GM19467 (cell line): ENCODE results near the gene UBE2D1.

ENCODE experiments used
- ATAC-seq: cut with Tn5 transposase; IDR thresholded peaks from one replicate; pipeline ENCODE4 v1.9.1; 2021; ENCODE audit warnings: mild to moderate bottlenecking, moderate library complexity; ENCODE audit not compliant: unreplicated experiment

The UBE2D1 gene

GRCh38 chr10:58336242-58336641, 1.4 kb downstream of the UBE2D1 start:
- no peak for ATAC-seq

DNA sequence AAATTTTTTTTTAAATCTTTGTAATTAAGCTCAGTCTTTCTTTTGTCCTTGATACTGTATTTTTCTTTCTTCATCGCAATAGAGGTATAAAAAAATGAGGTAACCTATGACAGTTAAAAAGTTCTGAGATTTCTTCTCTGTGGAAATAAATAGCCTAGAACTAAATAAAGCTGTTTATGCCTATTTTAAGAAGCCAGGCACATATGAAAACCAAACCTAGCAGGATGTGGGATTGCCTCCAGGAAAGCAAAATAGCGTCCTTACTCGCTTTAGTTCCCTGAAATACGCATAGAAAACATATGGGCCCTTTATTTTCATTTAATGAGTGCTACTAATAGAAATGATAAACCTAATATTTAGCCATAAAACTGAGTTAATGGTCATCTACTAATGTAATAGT, 6.6 kb downstream of the UBE2D1 start:
- no peak for ATAC-seq

DNA sequence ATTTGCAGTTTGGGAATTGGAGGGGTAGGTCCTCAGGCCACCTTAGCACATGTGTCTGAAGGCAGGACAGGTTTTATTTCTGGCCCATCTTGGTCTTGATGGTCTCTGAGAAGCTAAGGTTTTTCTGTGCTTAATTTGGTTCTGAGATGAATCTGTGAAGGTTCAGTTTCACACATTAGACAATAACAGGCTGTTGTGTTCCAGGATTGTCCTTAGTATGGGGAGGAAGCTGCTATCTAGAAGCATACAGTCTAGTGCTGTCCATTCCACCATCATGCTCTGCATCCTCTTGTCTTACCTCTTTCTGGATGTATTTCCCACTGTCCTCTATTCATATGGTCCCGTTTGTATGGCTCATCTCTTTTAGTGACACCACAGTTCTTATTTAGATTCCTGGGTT, 7.1 kb downstream of the UBE2D1 start:
- ATAC-seq = no peak

DNA sequence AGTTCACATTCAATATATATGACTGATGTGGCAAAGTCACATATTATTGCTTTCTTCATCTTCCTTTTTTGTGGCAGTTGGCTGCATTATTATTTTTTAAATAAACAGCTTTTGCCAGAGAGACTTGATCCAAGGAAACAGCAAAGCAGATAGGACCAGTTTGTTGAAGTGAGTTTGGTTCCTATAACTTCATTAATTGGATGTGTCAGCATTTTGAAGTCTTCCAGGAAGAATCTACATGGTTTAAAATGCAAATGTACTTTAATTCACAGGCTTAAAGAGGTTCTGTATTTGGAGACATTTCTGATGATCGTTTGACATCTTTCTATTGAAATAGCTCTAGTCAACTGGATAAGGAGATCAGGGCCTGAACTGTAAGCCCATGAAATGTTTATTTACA, 13.2 kb downstream of the UBE2D1 start:
- no peak for ATAC-seq

GRCh38 chr10:58348571-58349033, 13.8 kb downstream of the UBE2D1 start:
- no peak for ATAC-seq

DNA sequence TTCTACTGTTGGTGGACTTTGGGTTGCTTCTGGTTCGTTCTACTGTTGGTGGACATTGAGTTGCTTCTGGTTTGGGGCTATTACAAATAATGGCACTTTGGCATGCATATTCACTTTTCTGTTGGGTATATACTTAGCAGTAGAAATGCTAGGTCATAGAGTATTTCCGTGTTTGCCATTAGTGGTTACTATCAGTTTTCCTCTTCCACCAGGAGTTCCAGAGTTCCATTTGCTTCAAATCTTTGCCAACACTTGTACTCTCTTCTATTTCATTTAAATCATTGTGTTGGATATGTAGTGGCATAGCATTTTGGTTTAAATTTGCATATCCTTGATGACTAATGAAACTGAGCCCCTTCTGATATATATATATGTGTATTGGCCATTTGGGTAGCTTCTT, 15.2 kb downstream of the UBE2D1 start:
- no peak for ATAC-seq

DNA sequence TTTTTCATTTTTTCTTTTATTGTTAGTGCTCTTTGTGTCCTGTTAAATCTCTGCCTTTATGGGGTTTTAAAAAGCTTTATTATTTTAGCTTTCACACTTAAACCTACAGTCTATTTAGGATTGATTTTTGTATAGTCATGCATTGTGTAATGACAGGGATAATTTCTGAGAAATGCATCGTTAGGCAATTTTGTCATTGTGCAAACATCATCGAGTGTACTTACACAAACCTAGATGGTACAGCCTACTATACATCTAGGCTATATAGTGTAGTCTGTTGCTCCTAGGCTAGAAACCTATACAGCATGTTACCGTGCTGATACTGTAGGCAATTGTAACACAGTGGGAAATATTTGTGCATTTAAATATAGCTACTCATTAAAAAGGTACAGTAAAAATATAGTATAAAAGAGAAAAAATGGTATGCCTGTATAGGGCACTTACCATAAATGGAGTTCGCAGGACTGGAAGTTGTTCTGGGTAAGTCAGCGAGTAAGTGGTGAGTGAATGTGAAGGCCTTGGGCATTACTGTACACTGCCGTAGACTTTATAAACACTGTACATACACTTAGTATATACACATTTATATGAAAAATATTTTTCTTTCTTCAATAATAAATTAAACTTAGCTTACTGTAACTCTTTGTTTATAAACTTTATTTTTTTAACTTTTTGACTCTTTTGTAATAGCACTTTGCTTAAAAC, 16.0 kb downstream of the UBE2D1 start:
- ATAC-seq = no peak

DNA sequence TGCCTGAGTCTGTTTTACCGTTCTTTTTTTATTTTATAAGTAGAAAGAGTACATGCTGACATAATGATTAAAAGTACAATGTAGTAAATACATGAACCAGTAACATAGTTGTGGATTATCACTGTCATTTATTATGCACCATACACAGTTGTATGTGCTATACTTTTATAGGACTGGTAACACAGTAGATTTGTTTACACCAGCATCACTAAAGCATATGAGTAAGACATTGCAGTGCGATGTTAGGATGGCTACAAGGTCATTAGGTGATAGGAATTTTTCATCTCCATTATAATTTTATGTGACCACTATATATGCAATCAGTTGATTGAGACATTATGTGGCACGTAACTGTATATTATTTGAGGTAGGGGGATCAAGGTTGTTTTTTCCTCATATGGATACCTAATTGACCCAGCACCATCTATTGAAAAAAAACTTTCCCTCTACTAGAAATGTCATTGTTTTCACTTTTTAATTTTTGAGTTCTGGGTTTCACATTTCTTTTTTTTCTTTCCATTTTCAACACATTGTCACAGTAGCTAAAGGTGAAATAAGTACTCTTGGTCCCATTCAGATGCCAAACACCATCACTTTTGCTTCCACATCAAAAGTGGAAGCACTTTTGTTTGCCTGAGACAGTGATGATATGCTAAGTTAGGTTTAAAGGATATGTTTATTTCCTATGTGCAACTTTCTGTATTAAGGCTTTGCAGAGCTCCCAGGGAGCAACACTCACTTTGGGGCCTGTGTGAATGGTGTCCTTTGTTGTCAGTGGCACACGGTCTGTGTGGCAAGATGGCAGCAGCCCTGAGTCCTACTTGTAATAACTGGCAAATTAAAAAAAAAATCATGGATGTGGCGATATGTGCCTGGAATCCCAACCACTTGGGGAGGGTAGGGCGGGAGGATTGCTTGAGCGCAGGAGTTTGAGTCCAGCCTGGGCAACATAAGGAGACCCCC, 17.1 kb downstream of the UBE2D1 start:
- ATAC-seq = no peak

DNA sequence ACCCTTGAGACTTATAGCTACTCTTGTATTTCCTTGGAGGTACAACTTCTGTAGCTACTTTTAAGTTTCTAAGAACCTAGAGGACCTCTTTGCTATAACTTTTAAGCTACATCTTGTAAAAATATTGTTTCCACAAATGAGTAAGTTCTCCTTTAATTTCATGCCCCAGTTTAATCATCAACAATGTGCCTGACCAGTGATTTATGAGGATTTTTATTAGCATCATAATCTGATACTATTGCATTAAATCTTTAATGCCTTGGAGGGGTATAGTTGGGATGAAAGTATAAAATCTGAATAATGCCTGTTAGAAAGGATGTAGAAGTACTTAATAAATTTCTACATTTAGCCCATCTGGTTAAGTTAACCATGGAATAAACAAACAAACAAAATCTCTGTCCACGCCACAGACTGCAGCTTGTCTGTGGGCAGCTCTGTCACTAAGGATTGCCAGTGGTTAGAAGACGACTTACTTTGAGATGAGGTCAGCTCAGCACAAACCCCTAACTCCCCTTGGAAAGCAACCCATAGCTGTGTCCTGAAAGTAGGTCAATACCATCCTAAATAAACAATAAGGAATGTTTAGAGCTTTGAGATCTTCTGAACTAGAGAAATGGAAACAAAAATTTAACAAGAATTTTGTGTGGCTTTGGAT, 18.3 kb downstream of the UBE2D1 start:
- no peak for ATAC-seq

DNA sequence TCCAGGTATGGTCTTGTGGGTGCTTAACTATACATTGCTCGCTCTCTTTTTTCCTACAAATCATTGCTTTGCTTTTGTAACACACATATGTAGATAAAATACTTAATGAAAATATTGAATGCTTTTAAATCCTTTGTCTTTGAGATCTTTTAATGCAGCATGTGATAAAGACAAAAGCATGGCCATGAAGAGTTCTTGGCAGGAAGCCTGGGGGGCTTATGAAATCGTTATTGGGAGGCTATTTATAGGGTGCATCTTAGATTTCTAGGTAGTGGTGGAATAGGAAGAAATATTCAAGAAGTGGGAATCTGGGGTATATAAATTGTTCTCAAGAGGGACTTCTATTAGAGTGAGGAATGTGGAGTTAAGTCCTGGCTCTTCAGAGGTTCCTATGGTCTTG, 21.9 kb downstream of the UBE2D1 start:
- ATAC-seq = no peak

DNA sequence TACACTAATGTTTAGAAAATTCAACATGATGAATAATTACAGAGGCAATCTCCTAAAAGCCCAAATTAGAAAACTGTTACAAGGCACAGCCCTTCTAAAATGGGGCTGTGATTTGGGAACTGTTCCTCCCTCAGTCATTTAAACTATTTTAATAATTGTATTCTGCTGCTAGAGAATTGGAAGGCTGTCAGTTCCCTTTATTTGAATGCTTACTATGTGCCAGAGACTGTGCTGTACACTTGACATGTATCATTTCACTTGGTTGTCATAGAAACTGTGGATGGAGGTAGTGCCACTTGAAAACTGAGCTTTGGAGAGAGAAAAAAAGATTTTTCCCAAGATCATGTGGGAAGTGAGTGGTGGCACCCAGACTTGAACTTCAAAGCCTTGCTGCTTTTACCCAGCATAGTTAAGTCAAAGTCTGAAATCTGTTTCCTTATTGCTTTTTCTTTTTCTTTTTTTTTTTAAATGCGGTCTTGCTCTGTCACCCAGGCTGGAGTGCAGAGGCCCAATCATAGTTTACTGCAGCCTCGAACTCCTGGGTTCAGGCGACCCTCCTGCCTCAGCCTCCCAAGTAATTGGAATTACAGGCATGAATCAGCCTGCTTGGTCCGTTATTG, 23.6 kb downstream of the UBE2D1 start:
- ATAC-seq = no peak

- no peak for ATAC-seq
These were observed 24.1 kb downstream of the UBE2D1 start for GRCh38 chr10:58358947-58359346.

DNA sequence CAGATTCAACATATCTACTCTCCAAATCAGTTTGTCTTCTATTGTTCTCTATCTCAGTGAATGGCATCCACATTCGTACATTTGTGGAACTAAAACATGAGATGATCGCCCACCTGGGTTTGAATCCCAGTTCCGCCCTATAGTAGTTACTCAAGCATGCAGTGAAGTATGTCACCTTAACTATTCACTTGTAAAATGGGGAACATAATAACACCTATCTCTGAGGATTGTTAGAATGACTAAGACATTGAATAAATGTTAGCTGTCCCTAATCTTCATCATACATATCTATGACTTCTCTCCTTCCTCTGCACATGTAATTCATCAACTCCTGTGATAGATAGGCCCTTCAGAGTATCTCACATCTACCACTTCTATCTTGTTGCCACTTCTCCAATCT, 24.7 kb downstream of the UBE2D1 start:
- ATAC-seq = no peak

- no peak for ATAC-seq
These were observed 25.7 kb downstream of the UBE2D1 start for GRCh38 chr10:58360412-58361004.

DNA sequence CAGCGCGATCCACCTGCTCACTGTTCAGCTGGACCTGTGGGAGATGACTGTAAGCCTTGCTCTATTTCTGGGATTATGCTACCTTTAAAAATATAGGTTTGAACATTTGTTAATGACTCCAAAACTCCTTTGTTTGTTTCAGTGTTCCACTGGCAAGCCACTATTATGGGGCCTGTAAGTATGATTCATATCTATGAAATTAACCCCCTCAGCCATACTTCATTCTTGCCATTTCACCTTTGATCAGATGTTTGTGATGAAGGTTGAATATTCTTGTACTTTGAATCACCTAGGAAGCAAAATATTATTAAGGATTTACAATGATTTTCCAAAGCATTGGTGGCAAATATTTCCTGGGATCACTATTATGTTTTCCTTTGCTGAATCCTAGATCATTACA, 26.5 kb downstream of the UBE2D1 start:
- no peak for ATAC-seq

DNA sequence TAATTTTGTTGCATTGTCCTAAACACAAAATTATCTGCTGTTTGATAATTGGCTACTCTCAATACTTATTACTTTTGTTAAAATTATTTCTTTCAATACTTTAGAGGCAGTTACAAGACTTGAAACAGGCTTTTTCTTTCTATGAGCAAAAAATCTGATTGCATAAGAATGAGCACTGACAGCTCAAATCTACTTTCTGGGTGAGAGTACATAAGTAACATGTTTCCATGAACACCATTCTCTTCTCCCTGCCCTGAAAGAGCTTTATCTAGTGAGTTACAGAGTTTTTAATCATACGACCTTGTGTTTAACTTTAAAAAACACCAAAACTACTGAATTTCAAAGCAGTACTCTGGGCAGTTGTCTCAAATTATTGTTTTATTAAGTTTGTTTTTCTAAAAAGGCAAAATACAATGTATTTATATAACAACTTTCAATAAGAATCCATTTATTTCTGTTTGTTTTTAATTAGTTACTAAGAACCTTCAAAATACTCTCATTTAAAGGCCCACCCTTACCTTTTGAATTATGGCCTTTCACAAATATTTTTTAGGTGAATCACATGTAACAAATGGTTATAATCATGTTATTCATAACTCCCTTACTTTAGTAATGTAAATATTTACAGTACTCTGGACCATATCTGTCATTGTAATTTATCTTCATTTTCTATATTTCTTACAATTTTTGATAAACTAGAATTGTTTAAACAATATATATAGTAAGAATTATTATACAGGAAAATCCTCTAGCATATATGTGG, 27.4 kb downstream of the UBE2D1 start:
- no peak for ATAC-seq

DNA sequence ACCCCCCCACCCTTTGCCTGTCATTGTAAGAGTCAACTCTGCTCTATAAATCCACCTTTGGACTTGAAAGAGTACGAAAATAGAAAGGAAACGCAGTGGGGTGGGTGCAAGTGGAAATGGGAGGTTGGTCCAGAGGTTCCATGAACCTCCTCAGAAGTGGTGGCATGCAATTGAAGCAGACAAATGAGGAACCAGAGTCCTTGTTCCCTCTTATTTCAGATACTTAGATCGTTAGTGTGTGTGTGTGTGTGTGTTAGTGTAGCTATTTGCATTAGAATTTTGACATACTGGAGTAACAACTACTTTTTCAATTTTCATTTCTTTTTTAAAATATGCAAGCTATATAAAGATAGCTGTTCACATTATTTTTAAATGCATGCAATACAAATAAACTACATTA, 32.3 kb downstream of the UBE2D1 start:
- no peak for ATAC-seq

GRCh38 chr10:58371473-58371872, 36.7 kb downstream of the UBE2D1 start:
- ATAC-seq = no peak

DNA sequence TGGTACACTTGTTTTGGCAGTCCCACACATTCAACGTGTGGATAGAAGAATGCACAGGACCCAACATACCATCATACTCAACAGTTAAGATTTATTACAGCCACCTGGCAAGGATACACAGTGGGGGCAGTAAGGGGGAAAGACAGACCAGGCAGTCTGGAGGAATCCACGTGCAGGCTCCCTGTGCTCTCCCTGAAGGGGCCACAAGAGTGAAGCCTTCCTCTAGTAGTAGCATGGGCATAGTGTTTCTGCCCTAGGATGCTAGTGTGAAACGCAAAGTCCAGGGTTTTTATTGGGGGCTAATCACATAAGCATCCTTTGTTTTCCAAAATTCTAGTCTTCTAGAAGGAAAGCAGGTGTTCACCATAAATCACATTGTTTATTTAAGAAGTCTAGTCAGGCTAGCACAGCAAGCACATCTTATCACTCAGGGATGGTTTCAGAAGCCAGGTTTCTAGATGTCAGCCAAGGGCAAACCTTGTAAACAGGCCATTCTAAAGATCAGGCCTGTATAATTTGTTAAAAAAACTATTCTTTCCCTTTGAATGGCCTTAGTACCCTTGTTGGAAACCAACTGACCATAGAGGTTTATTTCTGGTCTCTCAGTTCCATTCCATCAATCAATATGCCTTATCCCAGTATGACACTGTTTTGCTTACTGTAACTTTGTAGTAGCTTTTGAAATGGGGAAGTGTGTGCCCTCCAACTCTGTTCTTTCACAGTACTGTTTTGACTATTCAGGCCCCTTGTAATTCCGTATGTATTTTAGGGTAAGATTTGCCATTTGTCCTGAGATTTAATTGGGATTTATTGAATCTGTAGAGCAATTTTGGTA, 38.0 kb downstream of the UBE2D1 start:
- ATAC-seq = no peak
